GM10248 (cell line): ENCODE results near the gene PRLR.
"Not testable (repeated sequence)": the region's sequence is repeated elsewhere in the genome, so short reads cannot be mapped to it uniquely, and the experiment has no call there.

Source experiments
- CTCF ChIA-PET: fragments of 300-600 bp; sonication (Branson Sonifier 250); formaldehyde crosslinking; extraction: SDS; loops from one replicate; lab custom pipeline; 2021; ENCODE audit warnings: antibody characterized with exemption; lab: Yijun Ruan, JAX
- POLR2A ChIA-PET: fragments of 350-650 bp; sonication (Branson Sonifier 250); formaldehyde crosslinking; extraction: SDS; loops from one replicate; lab custom pipeline; 2020; ENCODE audit warnings: antibody characterized with exemption; lab: Yijun Ruan, JAX
- DNase-seq: peaks from one replicate; pipeline ENCODE4 v3.0.0; 2012; ENCODE audit errors: extremely low spot score
- CTCF ChIP-seq: IDR thresholded peaks from 2 replicates; pipeline ENCODE4 v1.5.1; 2012; ENCODE audit warnings: mild to moderate bottlenecking, low read depth; ENCODE audit errors: extremely low read depth, missing control alignments, control extremely low read depth

Gene PRLR

GRCh38 chr5:35112300-35112699 is 118.0 kb downstream of the PRLR start:
- no peak for TF ChIP-seq CTCF
- DNase-seq = no peak
- POLR2A ChIA-PET = no interaction called here
- CTCF ChIA-PET = no interaction called here

- POLR2A ChIA-PET, DNase-seq: not testable (repeated sequence)
- CTCF ChIA-PET = interaction anchor here (1.3 to 1.4 kb wide), 2 partner anchors 12 to 14 kb away, joined by 3 to 4 read pairs; no protein-coding TSS in a partner anchor
Observed at GRCh38 chr5:35104550-35104949, 125.7 kb downstream of the PRLR start.

- TF ChIP-seq CTCF = no peak
- ChIA-PET POLR2A (no interaction called here), CTCF (no interaction called here)
- no peak for DNase-seq
Observed at GRCh38 chr5:35103637-35104299, 126.5 kb downstream of the PRLR start.

GRCh38 chr5:35101720-35102119 is 128.6 kb downstream of the PRLR start:
- CTCF ChIA-PET = interaction anchor here (1.2 kb wide), 1 partner anchor 13 kb away, joined by 3 read pairs; no protein-coding TSS in a partner anchor
- DNase-seq, POLR2A ChIA-PET: not testable (repeated sequence)

GRCh38 chr5:35101016-35101415 is 129.3 kb downstream of the PRLR start:
- DNase-seq = no peak
- CTCF ChIA-PET = no interaction called here
- POLR2A ChIA-PET = no interaction called here
- no peak for TF ChIP-seq CTCF

GRCh38 chr5:35098214-35098613 is 132.1 kb downstream of the PRLR start:
- CTCF ChIA-PET = interaction anchor here (1.3 kb wide), 1 partner anchor 339 kb away, joined by 3 read pairs; no protein-coding TSS in a partner anchor
- POLR2A ChIA-PET = no interaction called here
- TF ChIP-seq CTCF = no peak

GRCh38 chr5:35096932-35097331 is 133.4 kb downstream of the PRLR start:
- ChIA-PET CTCF (interaction anchor here (1.6 kb wide), 1 partner anchor 25 kb away, joined by 3 read pairs; no protein-coding TSS in a partner anchor), POLR2A (no interaction called here)
- DNase-seq = no peak
- no peak for TF ChIP-seq CTCF

More at GRCh38 chr5:35098214-35098613, 132.1 kb downstream of the PRLR start:
- DNase-seq = no peak
